BE2C (cell line): ENCODE data around the gene OSBPL8.
"Not testable (repeated sequence)": the region's sequence is repeated elsewhere in the genome, so short reads cannot be mapped to it uniquely, and the experiment has no call there.

Experiments
- DNase-seq: peaks from one replicate; pipeline ENCODE4 v3.0.0-alpha.2; 2020
- H3K27me3 ChIP-seq: fragments of 250-450 bp; sonication (Bioruptor Pico); 2 replicates; pipeline ENCODE4 v1.5.1; 2020; ENCODE audit warnings: mild to moderate bottlenecking
- H3K36me3 ChIP-seq: fragments of 250-450 bp; sonication (Bioruptor Pico); 2 replicates; pipeline ENCODE4 v1.5.1; 2020; ENCODE audit warnings: mild to moderate bottlenecking
- H3K4me1 ChIP-seq: fragments of 250-450 bp; sonication (Bioruptor Pico); 2 replicates; pipeline ENCODE4 v1.5.1; 2020
- H3K4me3 ChIP-seq: 2 replicates; pipeline ENCODE4 v1.5.1; 2011; ENCODE audit warnings: low read depth, low read length
- H3K9me3 ChIP-seq: fragments of 250-450 bp; sonication (Bioruptor Pico); 2 replicates; pipeline ENCODE4 v1.5.1; 2020
- CTCF ChIP-seq: IDR thresholded peaks from 2 replicates; pipeline ENCODE4 v1.5.1; 2012; ENCODE audit warnings: mild to moderate bottlenecking, low read depth, low read length

The OSBPL8 gene

GRCh38 chr12:76398106-76398505 lies 161.5 kb downstream of the OSBPL8 start:
- Histone ChIP-seq H3K27me3 (no peaks in the 10 kb centered on the region), H3K9me3 (no peaks in the 10 kb centered on the region), H3K36me3 (no peaks in the 10 kb centered on the region; the same call in 1 of the 2 replicates), H3K4me1 (peaks cover 5% of the 10 kb centered on the region), H3K4me3 (no peak overlapping the region)
- no peak for DNase-seq
- TF ChIP-seq CTCF: no peak

- DNase-seq: no peak
- Histone ChIP-seq H3K9me3 (no peaks in the 10 kb centered on the region), H3K4me1 (no peaks in the 10 kb centered on the region), H3K36me3 (no peaks in the 10 kb centered on the region; the same call in 1 of the 2 replicates), H3K27me3 (no peaks in the 10 kb centered on the region), H3K4me3 (no peak overlapping the region)
- no peak for TF ChIP-seq CTCF
These were observed 168.1 kb downstream of the OSBPL8 start for GRCh38 chr12:76391461-76391860.

GRCh38 chr12:76387614-76388013 lies 172.0 kb downstream of the OSBPL8 start:
- Histone ChIP-seq H3K27me3 (no peaks in the 10 kb centered on the region), H3K4me3 (no peak overlapping the region), H3K4me1 (no peaks in the 10 kb centered on the region), H3K9me3 (no peaks in the 10 kb centered on the region), H3K36me3 (peaks cover 3% of the 10 kb centered on the region)
- DNase-seq: no peak
- TF ChIP-seq CTCF: no peak

- no peak for DNase-seq
- H3K4me3 ChIP-seq: no peak overlapping the region
- no peaks in the 10 kb centered on the region for H3K4me1 ChIP-seq
- no peaks in the 10 kb centered on the region for H3K27me3 ChIP-seq
- H3K9me3 ChIP-seq: no peaks in the 10 kb centered on the region
- peaks cover 3% of the 10 kb centered on the region; the same call in 1 of the 2 replicates for H3K36me3 ChIP-seq
- TF ChIP-seq CTCF: no peak
These were observed 175.0 kb downstream of the OSBPL8 start for GRCh38 chr12:76384560-76384959.

GRCh38 chr12:76383988-76384387 lies 175.6 kb downstream of the OSBPL8 start:
- DNase-seq: no peak
- no peak for TF ChIP-seq CTCF
- H3K4me3 ChIP-seq: no peak overlapping the region
- no peaks in the 10 kb centered on the region for H3K9me3 ChIP-seq
- peaks cover 3% of the 10 kb centered on the region; the same call in 1 of the 2 replicates for H3K36me3 ChIP-seq
- no peaks in the 10 kb centered on the region for H3K27me3 ChIP-seq
- H3K4me1 ChIP-seq: no peaks in the 10 kb centered on the region

- no peaks in the 10 kb centered on the region for H3K9me3 ChIP-seq
- no peak for TF ChIP-seq CTCF
- no peak overlapping the region for H3K4me3 ChIP-seq
- H3K4me1 ChIP-seq: no peaks in the 10 kb centered on the region
- no peaks in the 10 kb centered on the region for H3K27me3 ChIP-seq
- H3K36me3 ChIP-seq: peaks cover 10% of the 10 kb centered on the region
- DNase-seq: no peak
These were observed 180.3 kb downstream of the OSBPL8 start for GRCh38 chr12:76379261-76379660.

GRCh38 chr12:76376876-76377275 lies 182.7 kb downstream of the OSBPL8 start:
- H3K9me3 ChIP-seq, DNase-seq, H3K36me3 ChIP-seq, H3K4me3 ChIP-seq, H3K4me1 ChIP-seq, H3K27me3 ChIP-seq: not testable (repeated sequence)
